T-helper 17 cell (primary cell): ENCODE measurements around the gene KIAA1671. TPM values are rescaled to one million over a fixed set of nuclear protein-coding genes. Genes with fewer than 3 reads are reported as not detected.

Experiments used
- ATAC-seq: fragments of 150-1000 bp; cut with Tn5 transposase; 2 replicates; pipeline ENCODE4 v1.10.0; 2021; ENCODE audit warnings: mild to moderate bottlenecking, moderate library complexity
- DNase-seq, 3 donors: peaks; one replicate each; pipeline versions ENCODE4 v3.0.0 to v3.0.0-alpha.2; 2020 to 2021
- H3K9me3 ChIP-seq: one replicate; pipeline ENCODE4 v1.7.0; 2013; ENCODE audit warnings: low read length, mild to moderate bottlenecking; ENCODE audit not compliant: control insufficient read depth, poor library complexity, severe bottlenecking
- H3K27ac Mint-ChIP-seq: one replicate; pipeline ENCODE4 v1.8.0; 2022; ENCODE audit warnings: mild to moderate bottlenecking, moderate library complexity, mixed read lengths
- H3K27me3 Mint-ChIP-seq: one replicate; pipeline ENCODE4 v1.8.0; 2022; ENCODE audit warnings: mixed read lengths
- H3K36me3 Mint-ChIP-seq: one replicate; pipeline ENCODE4 v1.8.0; 2022; ENCODE audit warnings: low read depth, mixed read lengths
- H3K4me1 Mint-ChIP-seq: one replicate; pipeline ENCODE4 v1.8.0; 2022; ENCODE audit warnings: mild to moderate bottlenecking, mixed read lengths
- H3K4me3 Mint-ChIP-seq: one replicate; pipeline ENCODE4 v1.8.0; 2022; ENCODE audit warnings: mild to moderate bottlenecking, moderate library complexity, mixed read lengths
- total RNA-seq, 4 donors: library from RNA in 2 of 4; stranded (reverse) in 2 of 4; gene quantifications; one replicate each; pipeline ENCODE4 v1.2.3 and lab custom pipeline; 2022 to 2026

Gene KIAA1671
- total RNA-seq, 2 donors from 2014 or later: 1.4 to 3.2 TPM

GRCh38 chr22:25067851-25068421 is 115.4 kb downstream of the KIAA1671 start:
- Mint-ChIP-seq H3K4me3 (peak overlapping the region; percentile 94), H3K27ac (peak overlapping the region; percentile 99), H3K4me1 (peaks cover 56% of the 10 kb centered on the region), H3K36me3 (no peaks in the 10 kb centered on the region), H3K27me3 (no peaks in the 10 kb centered on the region)
- ATAC-seq (peak; percentile 94), DNase-seq (peak; percentile 53 to 82 (median 78))
- H3K9me3 ChIP-seq: no peaks in the 10 kb centered on the region

DNA sequence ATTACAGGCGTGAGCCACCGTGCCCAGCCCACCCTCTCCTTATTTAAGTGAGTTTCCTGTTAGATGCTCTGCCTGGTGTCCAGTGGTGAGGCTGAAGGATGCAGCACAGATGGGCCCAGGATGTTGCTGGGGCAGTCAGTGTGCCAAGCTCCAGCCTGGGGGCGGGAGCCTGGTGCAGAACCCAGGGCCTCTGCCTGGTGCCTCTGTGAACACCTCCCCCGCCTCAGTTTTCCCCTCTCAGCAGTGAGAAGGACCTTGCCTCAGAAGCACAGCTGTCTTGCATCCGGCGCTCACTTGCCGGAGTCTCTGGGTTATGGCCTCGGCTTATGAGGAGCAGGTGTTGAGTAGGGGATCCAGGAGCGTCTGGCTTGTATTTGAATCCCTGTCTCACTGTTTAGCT is 116.2 kb downstream of the KIAA1671 start:
- H3K27ac Mint-ChIP-seq: peak overlapping the region; percentile 99
- H3K4me3 Mint-ChIP-seq: peak overlapping the region; percentile 94
- no peaks in the 10 kb centered on the region for H3K27me3 Mint-ChIP-seq
- DNase-seq (no peak), ATAC-seq (no peak)
- H3K36me3 Mint-ChIP-seq: no peaks in the 10 kb centered on the region
- peaks cover 53% of the 10 kb centered on the region for H3K4me1 Mint-ChIP-seq
- H3K9me3 ChIP-seq: no peaks in the 10 kb centered on the region

DNA sequence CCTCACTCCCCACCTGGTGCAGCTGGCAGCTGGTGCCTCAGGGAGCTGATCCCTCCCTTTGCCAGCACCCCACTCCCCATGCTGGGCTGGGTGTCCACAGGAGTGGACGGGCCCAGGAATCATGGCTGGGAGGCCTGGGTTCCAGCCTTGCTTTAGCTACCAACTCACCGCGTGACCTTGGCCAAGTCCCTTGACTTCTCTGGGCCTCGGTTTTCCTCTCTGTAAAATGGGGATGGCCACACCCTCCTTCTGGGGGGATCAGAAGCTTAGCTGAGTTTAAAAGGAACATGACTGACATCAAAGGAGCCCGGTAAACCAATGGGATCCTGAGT is 116.9 kb downstream of the KIAA1671 start:
- peak overlapping the region; percentile 94 for H3K4me3 Mint-ChIP-seq
- peaks cover 53% of the 10 kb centered on the region for H3K4me1 Mint-ChIP-seq
- peak overlapping the region; percentile 99 for H3K27ac Mint-ChIP-seq
- DNase-seq (no peak), ATAC-seq (no peak)
- no peaks in the 10 kb centered on the region for H3K36me3 Mint-ChIP-seq
- no peaks in the 10 kb centered on the region for H3K9me3 ChIP-seq
- H3K27me3 Mint-ChIP-seq: no peaks in the 10 kb centered on the region

GRCh38 chr22:25069758-25070481 is 117.4 kb downstream of the KIAA1671 start:
- no peak for ATAC-seq
- no peaks in the 10 kb centered on the region for H3K9me3 ChIP-seq
- DNase-seq: no peak

DNA sequence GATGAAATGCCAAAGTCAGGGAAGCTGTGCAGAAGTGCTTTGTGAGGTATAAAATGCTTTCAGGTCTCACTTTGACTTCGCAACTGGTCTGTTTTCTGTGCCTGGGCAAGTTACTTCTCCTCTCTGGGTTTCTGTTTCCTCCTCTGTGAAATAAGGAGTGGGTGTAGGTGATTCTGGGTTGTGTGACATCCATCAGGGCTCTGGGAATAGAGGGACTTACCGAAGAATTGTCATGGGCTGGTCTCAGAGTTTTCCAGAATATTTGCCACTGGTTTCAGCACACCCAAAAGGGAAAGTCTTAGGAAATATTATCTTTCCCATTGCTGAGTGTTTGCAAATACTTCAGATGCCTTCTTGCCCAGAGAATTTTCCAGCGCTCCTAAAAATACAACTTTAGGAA is 118.4 kb downstream of the KIAA1671 start:
- peak overlapping the region; percentile 99 for H3K27ac Mint-ChIP-seq
- H3K4me1 Mint-ChIP-seq: peaks cover 57% of the 10 kb centered on the region
- DNase-seq: no peak
- no peaks in the 10 kb centered on the region for H3K27me3 Mint-ChIP-seq
- H3K4me3 Mint-ChIP-seq: peak overlapping the region; percentile 94
- H3K36me3 Mint-ChIP-seq: no peaks in the 10 kb centered on the region
- H3K9me3 ChIP-seq: no peaks in the 10 kb centered on the region
- ATAC-seq: no peak

More at GRCh38 chr22:25069758-25070481, 117.4 kb downstream of the KIAA1671 start:
- H3K4me3 Mint-ChIP-seq: peak overlapping the region; percentile 94
- peaks cover 56% of the 10 kb centered on the region for H3K4me1 Mint-ChIP-seq
- H3K27ac Mint-ChIP-seq: peak overlapping the region; percentile 99
- no peaks in the 10 kb centered on the region for H3K36me3 Mint-ChIP-seq
- H3K27me3 Mint-ChIP-seq: no peaks in the 10 kb centered on the region

GRCh38 chr22:25071720-25072119 is 119.2 kb downstream of the KIAA1671 start:
- H3K4me3 Mint-ChIP-seq: no peak overlapping the region
- no peak for DNase-seq
- no peak overlapping the region for H3K27ac Mint-ChIP-seq
- no peaks in the 10 kb centered on the region for H3K27me3 Mint-ChIP-seq
- peaks cover 61% of the 10 kb centered on the region for H3K4me1 Mint-ChIP-seq
- ATAC-seq: no peak
- no peaks in the 10 kb centered on the region for H3K36me3 Mint-ChIP-seq
- H3K9me3 ChIP-seq: no peaks in the 10 kb centered on the region

DNA sequence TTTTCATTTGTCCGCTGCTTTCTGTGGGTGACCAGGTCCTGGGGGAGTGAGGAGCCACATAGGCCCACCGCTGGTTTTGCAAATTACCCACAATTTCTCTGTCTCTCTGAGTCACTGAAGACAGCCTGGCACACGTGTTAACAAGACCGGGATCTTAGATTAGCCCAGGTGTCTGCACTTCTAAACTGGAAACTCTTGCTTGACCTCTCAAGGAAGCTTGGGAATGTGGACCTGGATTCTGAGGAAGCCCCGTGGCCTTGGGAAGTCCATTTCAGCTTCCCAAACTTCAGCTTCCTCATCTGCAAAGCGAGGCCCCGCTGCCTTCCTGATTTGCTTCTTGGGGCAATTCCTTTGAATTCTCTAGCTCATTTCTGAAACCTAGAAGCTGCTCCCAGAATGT is 119.9 kb downstream of the KIAA1671 start:
- no peaks in the 10 kb centered on the region for H3K36me3 Mint-ChIP-seq
- H3K27ac Mint-ChIP-seq: peak overlapping the region; percentile 79
- H3K4me1 Mint-ChIP-seq: peaks cover 59% of the 10 kb centered on the region
- peak overlapping the region; percentile 43 for H3K4me3 Mint-ChIP-seq
- ATAC-seq (no peak), DNase-seq (no peak)
- no peaks in the 10 kb centered on the region for H3K9me3 ChIP-seq
- H3K27me3 Mint-ChIP-seq: no peaks in the 10 kb centered on the region

DNA sequence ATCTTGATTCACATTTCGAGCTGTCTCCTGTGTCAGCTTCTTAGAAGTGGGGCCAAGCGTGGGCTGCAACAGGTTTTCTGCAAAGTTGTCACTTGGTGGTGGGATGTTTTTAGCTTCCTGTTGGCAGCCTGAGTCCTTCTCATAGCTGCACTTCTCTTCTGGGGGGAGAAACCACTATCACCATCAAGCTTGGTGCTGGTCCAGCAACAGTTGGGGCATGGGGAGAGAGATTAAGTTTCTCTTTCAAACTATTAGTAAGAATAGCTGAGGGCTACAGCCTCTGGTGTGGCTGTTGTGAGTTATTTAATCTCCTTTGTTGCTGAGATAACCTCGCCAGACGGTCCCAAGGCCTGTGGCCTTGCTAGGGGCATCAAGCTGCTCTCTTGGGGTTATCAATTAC is 123.8 kb downstream of the KIAA1671 start:
- no peak for DNase-seq
- H3K9me3 ChIP-seq: no peaks in the 10 kb centered on the region
- H3K36me3 Mint-ChIP-seq: no peaks in the 10 kb centered on the region
- peaks cover 36% of the 10 kb centered on the region for H3K4me1 Mint-ChIP-seq
- peak overlapping the region; percentile 61 for H3K4me3 Mint-ChIP-seq
- peak overlapping the region; percentile 87 for H3K27ac Mint-ChIP-seq
- H3K27me3 Mint-ChIP-seq: no peaks in the 10 kb centered on the region
- ATAC-seq: no peak

DNA sequence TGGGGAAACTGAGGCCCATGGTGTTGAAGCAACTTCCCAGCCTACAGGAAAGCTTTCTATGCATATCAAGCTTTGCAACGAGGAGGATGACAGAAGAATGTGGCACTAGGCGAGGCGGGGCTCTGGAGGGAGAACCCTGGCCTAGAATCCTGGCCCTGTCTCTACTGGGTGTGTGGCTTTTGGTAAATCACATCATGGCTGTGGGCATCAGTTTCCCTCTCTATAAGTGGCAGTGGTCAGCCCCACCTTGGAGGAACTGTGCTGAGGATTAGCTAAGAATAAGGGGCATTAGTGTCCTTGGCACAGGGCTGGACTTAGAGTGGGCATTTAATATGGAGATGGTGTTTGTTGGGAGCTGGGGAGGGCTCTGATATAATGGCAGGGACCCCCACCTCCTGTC is 124.5 kb downstream of the KIAA1671 start:
- Mint-ChIP-seq H3K4me1 (peaks cover 33% of the 10 kb centered on the region), H3K27me3 (no peaks in the 10 kb centered on the region), H3K4me3 (no peak overlapping the region), H3K36me3 (no peaks in the 10 kb centered on the region), H3K27ac (no peak overlapping the region)
- H3K9me3 ChIP-seq: no peaks in the 10 kb centered on the region
- DNase-seq: no peak
- ATAC-seq: no peak

DNA sequence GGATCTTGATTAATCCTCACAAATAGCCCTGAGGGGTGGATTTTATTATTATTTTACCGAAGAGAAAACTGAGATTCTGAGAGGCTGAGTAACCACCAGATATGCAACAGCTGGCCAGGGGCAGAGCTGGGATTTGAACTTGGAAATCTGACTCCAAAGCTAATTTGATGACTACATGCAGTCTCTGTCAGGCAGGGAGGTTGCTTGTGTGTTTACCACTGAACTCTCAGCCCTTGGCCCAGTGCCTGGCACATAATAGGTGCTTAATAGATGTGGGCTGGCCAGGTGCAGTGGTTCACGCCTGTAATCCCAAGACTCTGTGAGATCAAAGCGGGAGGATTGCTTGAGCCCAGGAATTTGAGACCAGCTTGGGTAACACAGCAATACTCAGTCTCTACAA is 125.4 kb downstream of the KIAA1671 start:
- ATAC-seq (no peak), DNase-seq (no peak)
- Mint-ChIP-seq H3K27ac (peak overlapping the region; percentile 56), H3K4me3 (no peak overlapping the region), H3K36me3 (no peaks in the 10 kb centered on the region), H3K27me3 (no peaks in the 10 kb centered on the region), H3K4me1 (peaks cover 27% of the 10 kb centered on the region)
- no peaks in the 10 kb centered on the region for H3K9me3 ChIP-seq

- Mint-ChIP-seq H3K4me3 (no peak overlapping the region), H3K27ac (no peak overlapping the region), H3K27me3 (no peaks in the 10 kb centered on the region), H3K36me3 (no peaks in the 10 kb centered on the region), H3K4me1 (peaks cover 26% of the 10 kb centered on the region)
- H3K9me3 ChIP-seq: no peaks in the 10 kb centered on the region
- ATAC-seq: no peak
- DNase-seq: no peak
Observed at GRCh38 chr22:25078591-25078990, 126.1 kb downstream of the KIAA1671 start.

- Mint-ChIP-seq H3K36me3 (no peaks in the 10 kb centered on the region), H3K27me3 (no peaks in the 10 kb centered on the region), H3K4me3 (no peak overlapping the region), H3K27ac (no peak overlapping the region), H3K4me1 (peaks cover 26% of the 10 kb centered on the region)
- ATAC-seq (no peak), DNase-seq (no peak)
- no peaks in the 10 kb centered on the region for H3K9me3 ChIP-seq
Observed at GRCh38 chr22:25080855-25081254, 128.3 kb downstream of the KIAA1671 start.

DNA sequence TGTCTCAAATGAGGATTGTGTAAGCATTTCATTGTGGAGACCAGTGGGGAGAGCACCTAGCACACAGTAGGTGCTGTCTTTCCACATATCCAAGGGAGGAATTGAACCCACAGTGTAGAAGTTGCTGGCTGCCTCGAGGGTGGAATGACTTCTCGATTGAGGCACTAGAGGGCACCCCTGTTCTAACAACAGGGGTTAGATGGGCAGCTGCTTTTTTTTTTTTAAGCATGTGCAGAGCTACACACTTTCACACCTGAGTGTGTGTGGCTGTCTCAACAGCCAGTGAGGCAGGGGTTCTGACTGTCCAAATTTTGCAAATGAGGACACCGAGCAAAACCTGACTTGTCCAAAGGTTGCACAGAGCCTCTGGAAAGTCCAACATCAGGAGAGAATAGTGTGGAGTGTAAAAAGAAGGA is 128.9 kb downstream of the KIAA1671 start:
- H3K27me3 Mint-ChIP-seq: no peaks in the 10 kb centered on the region
- peaks cover 26% of the 10 kb centered on the region for H3K4me1 Mint-ChIP-seq
- H3K36me3 Mint-ChIP-seq: no peaks in the 10 kb centered on the region
- H3K4me3 Mint-ChIP-seq: no peak overlapping the region
- H3K9me3 ChIP-seq: no peaks in the 10 kb centered on the region
- ATAC-seq (peak; percentile 80), DNase-seq (peak in 1 of 3 donors; percentile 44)
- H3K27ac Mint-ChIP-seq: no peak overlapping the region

- Mint-ChIP-seq H3K4me1 (peaks cover 21% of the 10 kb centered on the region), H3K4me3 (no peak overlapping the region), H3K27ac (no peak overlapping the region), H3K36me3 (no peaks in the 10 kb centered on the region), H3K27me3 (no peaks in the 10 kb centered on the region)
- DNase-seq (no peak), ATAC-seq (no peak)
- H3K9me3 ChIP-seq: no peaks in the 10 kb centered on the region
Observed at GRCh38 chr22:25082096-25082495, 129.6 kb downstream of the KIAA1671 start.
